DMS79 (cell line): ENCODE results near the gene CD3E.

Source experiments
- DNase-seq: peaks from one replicate; lab custom pipeline; 2025; lab: John Stamatoyannopoulos, UW

CD3E gene

DNA sequence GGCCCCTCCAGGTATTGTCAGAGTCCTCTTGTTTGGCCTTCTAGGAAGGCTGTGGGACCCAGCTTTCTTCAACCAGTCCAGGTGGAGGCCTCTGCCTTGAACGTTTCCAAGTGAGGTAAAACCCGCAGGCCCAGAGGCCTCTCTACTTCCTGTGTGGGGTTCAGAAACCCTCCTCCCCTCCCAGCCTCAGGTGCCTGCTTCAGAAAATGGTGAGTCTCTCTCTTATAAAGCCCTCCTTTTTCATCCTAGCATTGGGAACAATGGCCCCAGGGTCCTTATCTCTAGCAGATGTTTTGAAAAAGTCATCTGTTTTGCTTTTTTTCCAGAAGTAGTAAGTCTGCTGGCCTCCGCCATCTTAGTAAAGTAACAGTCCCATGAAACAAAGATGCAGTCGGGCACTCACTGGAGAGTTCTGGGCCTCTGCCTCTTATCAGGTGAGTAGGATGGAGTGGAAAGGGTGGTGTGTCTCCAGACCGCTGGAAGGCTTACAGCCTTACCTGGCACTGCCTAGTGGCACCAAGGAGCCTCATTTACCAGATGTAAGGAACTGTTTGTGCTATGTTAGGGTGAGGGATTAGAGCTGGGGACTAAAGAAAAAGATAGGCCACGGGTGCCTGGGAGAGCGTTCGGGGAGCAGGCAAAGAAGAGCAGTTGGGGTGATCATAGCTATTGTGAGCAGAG, at the start of gene CD3E:
TSS of gene CD3E (plus strand) at position 163 of the 681 bp plus-strand sequence. CDS start at position 386, 223 bp downstream.
- no peak for DNase-seq

DNA sequence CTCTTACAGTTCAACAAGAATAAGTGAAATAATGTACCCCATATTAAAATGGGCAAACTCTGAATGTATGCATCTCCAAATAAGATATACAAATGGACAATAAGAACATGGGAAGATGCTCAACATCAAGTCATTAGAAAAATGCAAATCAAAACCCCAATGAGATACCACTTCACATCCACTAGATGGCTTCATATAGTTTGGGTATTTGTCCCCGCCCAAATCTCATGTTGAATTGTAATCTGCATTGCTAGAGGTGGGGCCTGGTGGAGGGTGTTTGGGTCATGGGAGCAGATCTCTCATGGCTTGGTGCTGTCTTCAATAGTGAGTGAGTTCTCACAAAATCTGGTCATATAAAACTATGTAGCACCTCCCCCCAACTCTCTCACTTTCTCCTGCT, 46.1 kb upstream of the CD3E start:
- no peak for DNase-seq

DNA sequence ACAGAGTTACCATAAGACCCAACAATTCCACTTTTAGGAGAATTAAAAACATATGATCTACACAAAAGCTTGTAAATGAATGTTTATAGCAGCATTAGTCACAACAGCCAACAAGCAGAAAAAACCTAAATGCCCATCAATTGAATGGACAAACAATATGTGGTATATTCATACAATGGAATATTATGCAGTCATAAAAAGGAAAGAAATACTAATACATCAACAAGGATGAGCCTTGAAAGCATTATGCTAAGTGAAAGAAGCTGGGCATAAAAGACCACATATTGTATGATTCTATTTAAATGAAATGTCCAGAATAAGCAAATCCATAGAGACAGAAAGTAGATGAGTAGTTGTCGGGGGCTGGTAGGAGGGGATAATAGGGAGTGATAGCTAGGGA, 45.4 kb upstream of the CD3E start:
- DNase-seq, result no peak

DNA sequence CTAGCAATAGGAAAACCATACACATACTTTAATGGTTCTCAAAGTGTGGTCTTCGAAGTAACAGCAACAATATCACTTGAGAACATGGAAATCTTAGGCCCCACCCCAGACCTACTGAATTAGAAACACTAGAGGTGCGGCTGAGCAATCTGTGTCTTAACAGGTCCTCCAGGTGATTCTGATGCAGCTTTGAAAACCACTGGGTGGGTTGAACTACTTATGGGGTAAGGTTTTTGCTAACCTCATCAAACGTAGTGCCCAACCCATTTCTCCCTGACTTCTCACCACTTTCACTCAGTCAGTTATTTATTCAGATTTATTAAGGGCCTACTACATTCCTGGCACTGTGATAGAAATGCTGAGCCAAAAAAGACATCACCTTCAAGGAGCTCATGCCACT, 44.2 kb upstream of the CD3E start:
- no peak for DNase-seq

DNA sequence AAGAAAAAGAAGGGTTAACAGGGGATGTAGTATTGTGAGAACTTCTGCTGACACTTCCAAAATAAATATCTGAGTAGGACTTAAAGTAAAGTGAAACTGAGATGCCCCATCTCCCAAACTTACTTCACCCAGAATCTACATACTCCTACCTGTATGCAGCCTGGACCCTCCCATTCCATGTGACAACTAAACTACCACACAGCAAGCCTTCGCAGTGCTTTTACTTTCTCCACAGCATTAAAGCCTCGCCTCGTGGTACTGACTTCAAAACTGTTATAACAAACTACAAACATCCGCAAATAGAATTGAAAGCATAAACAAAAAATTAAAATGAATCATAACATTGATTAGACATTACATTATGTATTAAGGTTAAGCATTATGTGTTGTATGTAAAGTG, 41.4 kb upstream of the CD3E start:
- no peak for DNase-seq

DNA sequence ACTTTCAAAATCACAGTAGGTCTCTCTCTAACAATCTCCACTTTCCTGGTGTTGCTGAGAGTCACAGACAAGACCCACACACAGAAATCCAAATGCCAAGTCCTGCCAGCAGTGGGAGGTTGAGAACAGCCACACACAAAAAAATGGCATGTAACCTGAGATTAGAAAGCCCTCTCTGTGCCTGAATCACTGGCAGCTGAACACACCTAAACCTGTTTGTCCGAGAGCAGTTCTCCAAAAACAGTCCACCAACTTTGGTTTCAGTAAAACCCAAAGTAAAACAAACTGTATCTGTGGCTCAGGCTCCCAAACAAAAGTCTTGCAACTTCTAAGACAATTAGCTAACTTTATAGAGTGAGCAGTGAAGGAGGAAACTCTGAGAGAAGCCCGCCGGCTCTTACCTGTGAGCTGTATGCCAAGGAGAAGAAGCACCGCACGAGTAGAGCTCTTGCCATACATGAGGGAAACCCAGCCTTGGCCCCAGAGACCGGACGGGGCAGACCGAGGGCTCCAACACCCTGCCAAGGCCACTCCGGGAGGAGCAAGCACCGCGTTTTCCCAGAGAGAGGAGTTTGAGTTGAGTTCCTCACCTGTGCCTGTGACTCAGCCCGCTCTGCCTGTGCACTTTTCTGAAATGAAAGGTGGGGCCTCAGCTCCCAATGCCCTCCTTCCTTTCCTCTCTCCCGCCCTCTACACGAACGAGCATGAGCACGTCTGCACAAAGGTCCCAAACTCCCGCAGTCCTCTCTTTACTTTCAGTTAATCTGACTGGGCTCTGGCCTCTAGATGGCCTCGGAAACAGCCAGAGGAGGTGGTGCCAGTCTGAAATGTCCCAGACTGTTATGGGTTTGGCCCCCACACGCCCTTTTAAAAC, 40.6 kb upstream of the CD3E start, which contains the start of gene MPZL2:
TSS of gene MPZL2 (minus strand) at position 603 of the 874 bp plus-strand sequence. CDS start at position 459, 144 bp downstream.
- no peak for DNase-seq

DNA sequence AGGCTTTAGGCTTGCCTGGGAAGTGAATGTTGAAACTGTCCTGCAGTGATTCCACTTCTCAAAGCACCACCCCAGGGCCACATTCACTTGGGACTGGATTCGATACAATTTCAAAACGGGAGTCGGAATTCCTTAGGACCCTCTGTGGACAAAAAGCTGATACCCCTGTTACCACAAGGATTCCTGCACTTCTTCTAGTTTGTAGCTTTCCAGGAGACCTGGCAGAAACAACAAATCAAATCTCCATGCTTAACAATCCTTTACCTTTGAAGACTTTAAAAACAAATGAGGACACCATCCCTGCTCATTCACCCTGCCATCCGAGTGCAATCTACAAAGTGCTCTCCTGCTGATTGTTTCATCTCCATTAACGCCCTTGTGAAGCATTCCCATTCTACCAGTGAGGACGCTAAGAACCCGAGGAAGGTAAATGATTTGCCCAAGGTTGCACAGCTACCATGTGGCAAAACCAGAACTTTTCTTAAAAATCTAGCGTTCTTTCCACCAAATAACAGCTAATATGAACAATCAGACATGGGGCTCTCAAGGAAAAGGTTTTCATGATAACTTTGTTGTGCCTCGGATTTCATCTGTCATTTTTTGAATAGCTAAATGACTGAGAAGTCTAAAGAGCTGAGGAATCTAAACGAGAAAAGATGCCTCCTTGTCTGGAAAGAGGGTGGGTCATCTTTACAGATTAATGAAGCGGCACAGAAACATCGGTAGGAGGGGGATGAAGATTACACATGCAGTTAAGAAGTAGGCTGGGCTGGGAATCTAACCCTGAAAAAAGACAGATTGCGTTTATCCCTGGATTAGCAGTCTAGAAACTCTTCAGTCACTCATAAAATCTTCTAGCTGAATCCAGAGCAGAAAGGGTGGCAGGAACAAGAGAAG, 39.7 kb upstream of the CD3E start:
- DNase-seq, result no peak

DNA sequence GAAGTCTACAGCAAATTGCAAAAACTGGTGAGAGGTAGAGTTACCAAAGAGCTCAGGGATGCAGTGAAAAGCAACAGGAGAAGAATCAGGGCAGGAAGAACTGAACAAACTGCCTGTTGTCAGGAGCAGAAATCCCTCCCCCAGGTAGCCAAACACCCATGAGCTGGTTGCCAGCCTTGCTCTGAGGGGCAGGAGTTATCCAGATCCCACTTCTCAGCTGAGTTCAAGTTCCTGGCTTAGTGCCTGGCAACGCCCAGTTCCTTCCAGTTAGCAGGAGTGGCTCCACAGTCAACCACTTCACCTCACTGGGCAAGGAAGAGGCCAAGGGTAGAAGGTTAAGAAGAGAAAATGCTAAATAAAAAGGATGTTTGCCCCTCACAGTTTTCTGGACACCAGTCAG, 38.6 kb upstream of the CD3E start:
- DNase-seq, result no peak

DNA sequence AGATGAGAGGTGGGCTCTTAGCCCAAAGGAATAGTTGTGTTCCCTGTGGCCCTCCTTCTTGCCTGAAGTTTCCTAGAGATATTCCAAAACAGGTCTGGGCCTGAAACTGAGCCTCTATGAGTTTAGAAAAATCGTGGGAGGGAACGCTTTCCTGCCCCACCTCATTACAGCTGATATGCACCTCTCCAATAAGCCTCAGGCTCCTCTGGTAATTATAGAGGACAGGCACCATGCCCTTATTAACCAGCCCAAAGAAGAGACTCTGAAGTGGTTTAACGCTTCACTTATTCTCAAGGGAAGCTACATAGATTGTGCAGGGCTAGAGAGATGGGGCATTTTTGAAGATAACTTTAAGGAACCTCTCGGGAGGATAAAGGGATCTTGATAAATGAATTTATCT, 37.0 kb upstream of the CD3E start:
- DNase-seq, result peak; percentile 21

DNA sequence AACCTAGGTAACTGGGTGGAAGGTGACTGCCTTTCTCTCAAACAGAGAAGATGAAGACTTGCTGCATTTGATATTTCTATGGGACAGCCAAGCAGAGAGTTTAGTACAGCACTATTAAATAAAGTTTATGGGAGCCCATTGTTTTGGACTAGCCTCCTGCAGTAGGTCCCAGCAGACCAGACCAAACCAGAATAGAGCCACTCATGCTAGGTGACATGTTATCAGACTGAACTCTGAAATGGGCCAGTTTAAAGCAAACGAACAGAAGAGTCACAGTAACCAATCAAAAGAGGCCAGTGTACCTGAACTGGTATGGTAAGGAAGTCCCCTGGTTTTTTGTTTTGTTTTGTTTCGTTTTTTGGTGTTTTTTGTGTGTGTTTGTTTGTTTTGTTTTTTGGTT, 32.5 kb upstream of the CD3E start:
- no peak for DNase-seq

DNA sequence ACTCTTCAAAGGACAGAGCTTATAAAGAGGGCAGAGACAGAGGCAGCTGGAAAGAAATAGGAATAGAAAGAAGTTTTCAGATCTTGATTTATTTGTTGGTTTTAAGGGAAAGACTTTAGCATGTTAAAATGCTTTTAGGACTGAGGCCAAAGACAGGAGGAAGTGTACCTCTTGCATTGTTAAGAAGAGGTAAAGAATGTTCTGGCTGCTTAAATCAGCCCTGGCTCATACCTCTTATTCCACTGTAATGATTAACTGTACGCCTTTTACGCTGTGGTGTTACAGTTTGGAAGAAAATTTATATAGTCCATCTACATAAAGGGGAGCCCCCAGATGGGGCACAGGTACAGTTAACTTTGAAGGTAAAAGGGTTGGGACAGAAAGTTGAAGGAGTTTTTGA, 30.3 kb upstream of the CD3E start:
- DNase-seq, result no peak

DNA sequence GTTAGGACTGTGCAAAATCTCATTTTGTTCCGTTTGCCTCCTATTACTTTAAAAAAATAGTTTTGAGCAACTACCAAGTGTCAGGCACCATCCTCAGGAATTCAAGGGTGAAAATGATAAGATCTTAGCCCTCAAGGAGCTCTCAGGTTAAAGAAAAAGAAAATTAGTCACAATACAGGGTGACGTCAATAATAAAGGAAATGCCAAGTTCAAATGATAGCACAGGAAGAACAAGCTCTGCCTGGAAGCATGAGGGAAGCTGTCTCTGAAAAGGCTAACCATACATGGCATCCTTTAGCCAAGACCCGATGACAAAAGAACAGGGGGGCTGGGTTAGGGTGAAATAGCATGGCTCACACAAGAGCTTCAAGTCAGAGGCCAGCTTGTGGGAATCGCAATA, 29.4 kb upstream of the CD3E start:
- DNase-seq, result no peak

DNA sequence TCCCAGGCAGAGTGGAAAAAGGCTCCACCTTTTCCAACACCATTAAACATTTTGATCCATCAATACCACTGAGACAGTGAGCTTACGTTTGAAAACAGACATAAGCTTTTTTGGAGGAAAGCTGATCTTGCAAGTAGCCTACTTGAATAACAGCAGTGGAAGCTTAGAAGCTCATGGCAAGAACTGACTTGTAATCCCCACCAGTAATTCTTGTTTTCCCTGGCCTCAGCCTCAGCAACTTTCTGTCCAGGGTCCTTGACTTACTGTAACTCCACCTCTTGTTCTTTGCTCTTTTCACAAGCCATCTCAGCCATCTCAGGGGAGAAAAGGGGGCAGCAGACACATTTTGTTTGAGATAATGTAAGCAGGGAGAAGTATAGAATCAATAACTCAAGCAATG, 28.1 kb upstream of the CD3E start:
- DNase-seq, result no peak

DNA sequence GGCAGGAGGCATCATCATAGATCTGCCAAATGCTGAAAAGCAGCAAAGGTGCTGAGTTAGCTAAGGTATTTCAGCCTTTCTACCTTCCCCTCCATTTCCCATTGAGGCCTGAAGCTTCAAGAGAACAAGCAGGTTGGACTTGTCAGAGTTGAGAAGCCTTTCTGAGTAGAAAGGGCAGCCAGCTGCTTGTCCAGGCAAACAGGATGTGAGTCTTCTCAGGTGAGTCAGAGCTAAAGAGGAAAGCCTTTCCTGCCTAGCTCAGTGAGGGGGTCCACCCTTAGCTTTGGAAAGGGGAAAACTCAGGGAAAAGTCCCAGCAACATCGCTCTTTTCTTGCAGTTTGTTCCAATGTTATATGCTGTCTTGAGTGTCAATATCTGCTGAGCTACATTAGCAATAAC, 27.2 kb upstream of the CD3E start:
- DNase-seq, result no peak

DNA sequence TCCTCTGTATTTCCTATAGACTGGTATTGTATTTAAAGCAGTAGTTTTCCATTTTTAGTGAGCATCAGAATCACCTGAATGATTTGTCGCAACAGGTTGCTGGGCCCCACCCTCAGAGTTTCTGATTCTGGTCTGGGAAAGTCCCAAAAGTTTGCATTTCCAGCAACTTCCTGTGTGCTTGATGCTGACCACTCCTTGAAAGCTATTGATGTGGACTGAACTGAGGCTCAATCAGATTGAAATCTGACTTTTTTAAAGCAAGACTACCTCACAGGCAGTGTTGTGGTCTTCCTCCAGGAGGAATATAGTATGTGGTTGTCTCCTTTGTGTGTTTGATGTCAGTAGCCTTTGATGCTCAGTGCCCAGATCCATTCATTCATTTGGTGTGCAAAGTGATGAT, 23.2 kb upstream of the CD3E start:
- no peak for DNase-seq

DNA sequence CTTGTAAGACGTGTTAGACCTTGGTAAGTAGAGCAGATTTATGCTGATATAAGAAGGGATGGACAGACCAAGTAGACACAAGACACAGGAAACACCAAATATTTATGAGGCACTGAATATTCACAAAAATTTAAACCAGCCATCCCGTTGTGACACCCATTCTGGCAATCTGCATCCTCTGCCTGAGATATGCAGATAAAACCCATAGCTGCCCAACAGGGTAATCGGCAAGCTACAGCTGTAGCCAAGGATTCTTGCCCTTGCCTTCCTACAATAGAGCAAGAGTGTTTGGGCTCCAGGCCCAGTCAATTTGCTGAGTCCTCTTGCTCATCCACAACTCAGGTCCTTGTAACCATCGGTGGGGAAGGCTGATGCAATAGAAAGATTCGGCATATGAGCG, 21.9 kb upstream of the CD3E start:
- DNase-seq, result no peak

DNA sequence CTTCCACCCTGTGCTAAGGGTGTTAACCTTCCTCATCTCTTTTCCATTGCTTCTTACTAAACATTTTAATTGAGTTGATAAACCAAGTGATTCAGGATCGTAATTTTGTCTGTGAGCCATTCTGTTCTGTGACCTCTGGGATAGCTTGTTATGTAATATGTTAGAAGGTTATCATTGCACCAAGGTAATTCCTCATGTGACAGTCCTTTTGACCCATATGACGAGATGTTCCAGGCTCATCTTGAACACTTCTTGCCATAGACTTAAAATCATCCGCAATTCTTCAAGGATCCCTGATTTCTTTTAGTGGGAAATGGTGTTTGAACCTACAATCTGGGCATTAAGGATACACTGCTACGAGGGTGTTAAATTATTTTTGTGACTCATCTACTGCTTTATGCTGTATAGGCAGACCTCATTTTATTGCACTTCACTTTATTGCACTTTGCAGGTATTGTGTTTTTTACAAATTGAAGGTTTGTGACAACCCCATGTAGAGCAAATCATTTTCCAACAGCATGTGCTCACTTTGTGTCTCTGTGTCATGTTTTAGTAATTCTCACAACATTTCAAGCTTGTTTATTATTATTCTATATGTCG, 21.4 kb upstream of the CD3E start:
- DNase-seq, result no peak

DNA sequence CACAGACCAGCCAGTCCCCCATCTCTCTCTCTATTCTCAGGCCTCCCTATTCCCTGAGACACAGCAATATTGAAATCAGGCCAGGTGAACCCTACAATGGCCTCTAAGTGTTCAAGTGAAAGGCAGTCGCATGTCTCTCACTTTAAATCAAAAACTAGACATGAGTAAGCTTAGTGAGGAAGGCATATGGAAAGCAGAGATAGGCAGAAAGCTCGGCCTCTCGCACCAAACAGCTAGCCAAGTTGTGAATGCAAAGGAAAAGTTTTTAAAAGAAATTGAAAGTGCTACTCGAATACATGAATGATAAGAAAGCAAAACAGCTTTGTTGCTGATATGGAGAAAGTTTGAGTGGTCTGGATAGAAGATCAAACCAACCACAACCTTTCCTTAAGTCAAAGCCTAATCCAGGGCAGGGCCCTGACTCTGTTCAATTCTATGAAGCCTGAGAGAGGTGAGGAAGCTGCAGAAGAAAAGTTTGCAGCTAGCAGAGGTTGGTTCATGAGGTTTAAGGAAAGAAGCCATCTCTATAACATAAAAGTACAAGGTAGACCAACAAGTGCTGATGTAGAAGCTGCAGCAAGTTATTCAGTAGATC, 20.7 kb upstream of the CD3E start:
- no peak for DNase-seq

DNA sequence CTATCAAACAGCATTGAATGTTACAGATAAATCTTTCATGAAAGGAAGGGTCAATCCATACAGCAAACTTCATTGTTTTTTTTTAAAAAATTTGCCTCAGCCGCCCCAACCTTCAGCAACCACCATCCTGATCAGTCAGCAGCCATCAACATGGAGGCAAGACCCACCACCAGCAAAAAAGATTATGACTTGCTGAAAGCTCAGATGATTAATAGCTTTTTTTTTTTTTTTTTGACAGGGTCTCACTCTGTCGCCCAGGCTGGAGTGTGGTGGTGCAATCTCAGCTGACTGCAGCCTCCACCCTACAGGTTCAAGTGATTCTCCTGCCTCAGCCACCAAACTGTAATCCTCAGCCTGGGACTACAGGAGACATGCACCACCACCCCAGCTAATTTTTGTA, 18.0 kb upstream of the CD3E start:
- no peak for DNase-seq

DNA sequence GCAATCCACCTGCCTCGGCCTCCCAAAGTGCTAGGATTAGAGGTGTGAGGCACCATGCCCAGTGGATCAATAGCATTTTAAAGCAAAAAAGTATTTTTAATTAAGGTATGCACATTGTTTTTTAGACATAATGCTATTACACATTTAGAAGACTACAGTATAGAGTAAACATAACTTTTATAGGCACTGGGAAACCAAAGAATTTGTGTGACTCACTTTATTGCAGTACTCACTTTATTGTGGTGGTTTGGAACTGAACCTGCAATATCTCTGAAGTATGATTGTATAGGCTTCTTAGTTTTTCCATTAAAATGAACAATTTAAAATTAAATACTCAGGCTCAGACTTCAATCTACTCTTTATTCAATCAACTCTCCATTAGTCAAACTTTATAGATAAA, 17.5 kb upstream of the CD3E start:
- DNase-seq, result no peak

DNA sequence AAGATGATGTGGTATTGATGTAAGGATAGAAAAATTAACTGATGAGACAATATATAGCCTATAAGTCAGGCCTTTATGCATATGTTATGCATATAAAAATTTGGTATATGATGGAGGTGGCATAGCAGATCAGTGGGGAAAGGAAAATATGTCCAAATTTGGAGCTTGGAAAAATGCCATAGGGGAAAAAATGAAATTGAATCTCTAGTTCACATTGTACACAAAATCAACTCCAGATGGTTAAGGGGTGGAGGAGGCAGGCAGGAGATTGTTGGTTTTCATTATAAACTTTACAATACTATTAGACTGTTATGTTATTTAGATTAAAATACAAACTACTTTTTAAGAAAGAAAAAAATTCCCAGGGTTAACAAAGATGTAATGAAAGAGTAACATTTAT, 15.1 kb upstream of the CD3E start:
- DNase-seq, result no peak

DNA sequence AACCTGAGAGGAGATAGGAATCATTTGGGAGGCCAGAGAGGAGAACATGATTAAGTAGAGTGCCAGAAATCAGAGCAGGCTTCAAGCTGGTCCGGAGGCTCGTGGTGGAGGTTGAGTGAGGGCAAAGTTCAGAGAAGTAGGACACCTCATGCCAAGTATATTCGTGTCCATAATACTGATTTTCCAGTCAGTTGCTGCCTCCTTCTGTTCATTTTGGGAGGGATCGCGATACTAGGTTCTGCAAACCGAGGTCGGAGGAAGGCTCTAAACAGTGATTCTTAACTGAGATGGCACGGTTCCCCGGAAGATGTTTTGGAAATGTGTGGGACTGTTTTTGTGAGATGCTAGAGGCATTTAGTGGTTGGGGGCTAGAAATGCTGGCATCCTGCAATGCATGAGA, 13.6 kb upstream of the CD3E start:
- DNase-seq, result no peak
